GM12878 (cell line): ENCODE data around the gene AFF1. TPM values are rescaled to one million over a fixed set of nuclear protein-coding genes. Genes with fewer than 3 reads are reported as not detected.

Experiments
- ATF2 ChIP-seq: IDR thresholded peaks from 2 replicates; pipeline ENCODE4 v1.6.1; 2012; ENCODE audit warnings: low read length, inconsistent platforms
- BRCA1 ChIP-seq: IDR thresholded peaks from 2 replicates; pipeline ENCODE4 v1.6.1; 2011; ENCODE audit warnings: low read depth, low read length, improper control_type of control experiment
- EGR1 ChIP-seq, 2 experiments: IDR thresholded peaks; 1 replicate in 1 of 2; 2 replicates in 1 of 2; pipeline ENCODE4 v1.6.1; 2011 to 2012; ENCODE audit warnings: low read depth in 2 of 2, low read length in 2 of 2, borderline replicate concordance in 1 of 2, mild to moderate bottlenecking in 1 of 2, moderate library complexity in 1 of 2
- LARP7 ChIP-seq: fragments of 450-650 bp; IDR thresholded peaks from 2 replicates; pipeline ENCODE4 v1.6.1; 2017; ENCODE audit warnings: mild to moderate bottlenecking
- NR2F1 ChIP-seq: fragments of 450-650 bp; conservative IDR thresholded peaks from 2 replicates; pipeline ENCODE4 v1.6.1; 2017; ENCODE audit warnings: mild to moderate bottlenecking
- PAX8 ChIP-seq: fragments of 450-650 bp; IDR thresholded peaks from 2 replicates; pipeline ENCODE4 v1.6.1; 2017; ENCODE audit warnings: mild to moderate bottlenecking, moderate library complexity
- POLR2AphosphoS5 ChIP-seq: IDR thresholded peaks from 2 replicates; pipeline ENCODE4 v1.6.1; 2011; ENCODE audit warnings: mild to moderate bottlenecking, low read length, inconsistent platforms
- RAD21 ChIP-seq: IDR thresholded peaks from 2 replicates; pipeline ENCODE4 v1.6.1; 2011; ENCODE audit warnings: mild to moderate bottlenecking, low read depth, low read length, moderate library complexity; ENCODE audit not compliant: insufficient read depth
- RAD51 ChIP-seq: fragments of 450-650 bp; IDR thresholded peaks from 2 replicates; pipeline ENCODE4 v1.6.1; 2016; ENCODE audit warnings: moderate library complexity, mild to moderate bottlenecking, inconsistent platforms
- RBBP5 ChIP-seq: fragments of 200-600 bp; sonication (generic); conservative IDR thresholded peaks from 2 replicates; pipeline ENCODE4 v1.6.1; 2016
- SIN3A ChIP-seq: IDR thresholded peaks from 2 replicates; pipeline ENCODE4 v1.6.1; 2012; ENCODE audit warnings: low read depth, low read length, improper control_type of control experiment
- SPI1 ChIP-seq: IDR thresholded peaks from 2 replicates; pipeline ENCODE4 v1.6.1; 2011; ENCODE audit warnings: low read depth, mild to moderate bottlenecking, low read length, moderate library complexity, borderline replicate concordance; ENCODE audit not compliant: insufficient read depth
- SUPT20H ChIP-seq: IDR thresholded peaks from 2 replicates; pipeline ENCODE4 v1.6.1; 2011; ENCODE audit warnings: low read depth, mild to moderate bottlenecking, low read length, moderate library complexity, borderline replicate concordance; ENCODE audit not compliant: control insufficient read depth
- TBL1XR1 ChIP-seq: IDR thresholded peaks from 2 replicates; pipeline ENCODE4 v1.6.1; 2012; ENCODE audit warnings: low read depth, low read length, improper control_type of control experiment
- ZBTB33 ChIP-seq: fragments of 450-650 bp; IDR thresholded peaks from 2 replicates; pipeline ENCODE4 v1.6.1; 2017; ENCODE audit warnings: mild to moderate bottlenecking
- polyA plus RNA-seq, 11 experiments: library from polyadenylated mRNA; depleted of rRNA in 4 of 11; unstranded in 6 of 11; stranded (reverse) in 5 of 11; fragments of >200 nt; fragmentation: Nextera tagmentation in 4 of 11; fragmentation: Illumina TruSeq in 1 of 11; extraction: Ambion mirVana in 4 of 11; extraction: Trizol in 1 of 11; gene quantifications; 1 replicate in 1 of 11; 2 replicates in 10 of 11; pipeline versions ENCODE4 v1.2.1 to v1.2.3, GENCODE V29; 2011 to 2016; ENCODE audit warnings: inconsistent platforms in 2 of 11, missing spikeins in 2 of 11, low read depth in 1 of 11
- total RNA-seq, 4 experiments: library from RNA; depleted of rRNA in 3 of 4; stranded (reverse); fragments of >200 nt in 3 of 4; fragmentation: Illumina TruSeq in 1 of 4; extraction: Trizol in 1 of 4; gene quantifications; 2 replicates each; pipeline versions ENCODE4 v1.2.1 to v1.2.3, GENCODE V29; 2013 to 2021
- TF ChIP-seq, protein P1 (sequence below), 3 experiments: IDR thresholded peaks in 2 of 3; conservative IDR thresholded peaks in 1 of 3; 2 replicates each; pipeline ENCODE4 v1.5.1; 2011; ENCODE audit warnings: low read depth in 3 of 3, low read length in 3 of 3, mild to moderate bottlenecking in 3 of 3, control low read depth in 2 of 3, moderate library complexity in 2 of 3, inconsistent platforms in 1 of 3, mixed read lengths in 1 of 3; ENCODE audit not compliant: control insufficient read depth in 2 of 3, insufficient read depth in 1 of 3; ENCODE audit errors: extremely low read depth in 1 of 3
- TF ChIP-seq, protein P2 (sequence below): fragments of 450-650 bp; IDR thresholded peaks from 2 replicates; pipeline ENCODE4 v1.6.1; 2018; ENCODE audit warnings: mild to moderate bottlenecking, low read depth, moderate library complexity; ENCODE audit not compliant: partially characterized antibody

Gene AFF1
- total and polyA plus RNA-seq, 10 of the 15 experiments (the other 5 are each of a cell fraction or from before 2014, with no cell fraction given): 3.5 to 56.1 (median 21.5) TPM

DNA sequence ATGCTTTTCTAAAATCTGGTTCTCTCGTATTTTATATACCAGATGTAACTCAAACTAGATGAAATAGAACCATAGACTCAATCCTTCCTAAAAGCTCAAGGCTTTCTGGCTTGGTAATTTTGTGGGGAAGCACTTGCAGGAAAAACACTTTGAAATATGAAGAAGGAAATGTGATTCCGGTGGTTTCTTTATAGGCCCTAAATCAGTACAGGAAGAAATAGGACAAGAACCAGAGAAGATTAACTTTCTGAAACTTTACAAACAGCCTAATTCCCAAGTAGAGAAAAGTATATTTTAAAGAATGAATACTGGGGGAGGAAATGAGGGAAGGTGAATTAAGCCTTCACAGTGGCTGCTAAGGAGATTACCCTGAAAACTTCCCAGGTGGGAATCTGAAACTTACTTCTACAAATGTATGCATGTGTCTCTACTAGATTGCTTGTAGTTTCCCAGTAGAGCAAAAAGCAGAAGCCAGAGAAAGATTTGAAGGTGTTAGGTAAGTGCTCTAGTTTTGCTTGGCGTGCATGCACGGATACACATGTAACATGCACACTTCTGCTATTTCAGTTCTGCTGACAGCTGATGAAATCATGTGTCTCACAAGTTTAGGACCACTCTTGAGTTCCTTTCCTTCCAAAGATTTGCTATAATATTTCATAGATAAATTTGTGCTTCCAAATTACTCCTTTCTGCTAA lies 92.1 kb downstream of the AFF1 start (continued):
- TF ChIP-seq, protein P1, sequence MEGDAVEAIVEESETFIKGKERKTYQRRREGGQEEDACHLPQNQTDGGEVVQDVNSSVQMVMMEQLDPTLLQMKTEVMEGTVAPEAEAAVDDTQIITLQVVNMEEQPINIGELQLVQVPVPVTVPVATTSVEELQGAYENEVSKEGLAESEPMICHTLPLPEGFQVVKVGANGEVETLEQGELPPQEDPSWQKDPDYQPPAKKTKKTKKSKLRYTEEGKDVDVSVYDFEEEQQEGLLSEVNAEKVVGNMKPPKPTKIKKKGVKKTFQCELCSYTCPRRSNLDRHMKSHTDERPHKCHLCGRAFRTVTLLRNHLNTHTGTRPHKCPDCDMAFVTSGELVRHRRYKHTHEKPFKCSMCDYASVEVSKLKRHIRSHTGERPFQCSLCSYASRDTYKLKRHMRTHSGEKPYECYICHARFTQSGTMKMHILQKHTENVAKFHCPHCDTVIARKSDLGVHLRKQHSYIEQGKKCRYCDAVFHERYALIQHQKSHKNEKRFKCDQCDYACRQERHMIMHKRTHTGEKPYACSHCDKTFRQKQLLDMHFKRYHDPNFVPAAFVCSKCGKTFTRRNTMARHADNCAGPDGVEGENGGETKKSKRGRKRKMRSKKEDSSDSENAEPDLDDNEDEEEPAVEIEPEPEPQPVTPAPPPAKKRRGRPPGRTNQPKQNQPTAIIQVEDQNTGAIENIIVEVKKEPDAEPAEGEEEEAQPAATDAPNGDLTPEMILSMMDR (IDR thresholded peaks at IDR 0.05 in 2 of 3, conservative IDR thresholded peaks at IDR 0.05 in 1 of 3; ENCODE audit: control insufficient read depth in 2 of 3, extremely low read depth in 1 of 3, insufficient read depth in 1 of 3, low read depth in 3 of 3, low read length in 3 of 3): no peak
- TF ChIP-seq TBL1XR1: no peak
- no peak for TF ChIP-seq RBBP5
- TF ChIP-seq POLR2AphosphoS5: peak; percentile 54
- TF ChIP-seq RAD21: peak; percentile 30; the same call in 1 of the 2 replicates
- TF ChIP-seq SUPT20H: no peak
- no peak for TF ChIP-seq BRCA1
- TF ChIP-seq SPI1: peak; percentile 96
- peak; percentile 90 for TF ChIP-seq ATF2
- TF ChIP-seq ZBTB33: no peak
- no peak for TF ChIP-seq EGR1 (IDR thresholded peaks at IDR 0.05; ENCODE audit: borderline replicate concordance in 1 of 2, low read depth in 2 of 2, low read length in 2 of 2)
- no peak for TF ChIP-seq NR2F1
- no peak; the same call in 1 of the 2 replicates for TF ChIP-seq SIN3A
- TF ChIP-seq RAD51: peak; percentile 84
- TF ChIP-seq LARP7: no peak
- TF ChIP-seq PAX8: no peak
- TF ChIP-seq, protein P2, sequence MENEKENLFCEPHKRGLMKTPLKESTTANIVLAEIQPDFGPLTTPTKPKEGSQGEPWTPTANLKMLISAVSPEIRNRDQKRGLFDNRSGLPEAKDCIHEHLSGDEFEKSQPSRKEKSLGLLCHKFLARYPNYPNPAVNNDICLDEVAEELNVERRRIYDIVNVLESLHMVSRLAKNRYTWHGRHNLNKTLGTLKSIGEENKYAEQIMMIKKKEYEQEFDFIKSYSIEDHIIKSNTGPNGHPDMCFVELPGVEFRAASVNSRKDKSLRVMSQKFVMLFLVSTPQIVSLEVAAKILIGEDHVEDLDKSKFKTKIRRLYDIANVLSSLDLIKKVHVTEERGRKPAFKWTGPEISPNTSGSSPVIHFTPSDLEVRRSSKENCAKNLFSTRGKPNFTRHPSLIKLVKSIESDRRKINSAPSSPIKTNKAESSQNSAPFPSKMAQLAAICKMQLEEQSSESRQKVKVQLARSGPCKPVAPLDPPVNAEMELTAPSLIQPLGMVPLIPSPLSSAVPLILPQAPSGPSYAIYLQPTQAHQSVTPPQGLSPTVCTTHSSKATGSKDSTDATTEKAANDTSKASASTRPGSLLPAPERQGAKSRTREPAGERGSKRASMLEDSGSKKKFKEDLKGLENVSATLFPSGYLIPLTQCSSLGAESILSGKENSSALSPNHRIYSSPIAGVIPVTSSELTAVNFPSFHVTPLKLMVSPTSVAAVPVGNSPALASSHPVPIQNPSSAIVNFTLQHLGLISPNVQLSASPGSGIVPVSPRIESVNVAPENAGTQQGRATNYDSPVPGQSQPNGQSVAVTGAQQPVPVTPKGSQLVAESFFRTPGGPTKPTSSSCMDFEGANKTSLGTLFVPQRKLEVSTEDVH: no peak
